Erythroblast (primary cell): ENCODE measurements around the gene KRT74.

Experiments
- DNase-seq, 2 experiments: peaks; one replicate each; lab custom pipeline; 2025; lab: John Stamatoyannopoulos, UW
- GATA1 ChIP-seq: IDR thresholded peaks from 2 replicates; pipeline ENCODE4 v1.6.1; 2011; ENCODE audit warnings: low read depth, mild to moderate bottlenecking, control low read depth, low read length, moderate library complexity
- POLR2A ChIP-seq: IDR thresholded peaks from 2 replicates; pipeline ENCODE4 v1.6.1; 2011; ENCODE audit warnings: mild to moderate bottlenecking, low read length

The KRT74 gene

DNA sequence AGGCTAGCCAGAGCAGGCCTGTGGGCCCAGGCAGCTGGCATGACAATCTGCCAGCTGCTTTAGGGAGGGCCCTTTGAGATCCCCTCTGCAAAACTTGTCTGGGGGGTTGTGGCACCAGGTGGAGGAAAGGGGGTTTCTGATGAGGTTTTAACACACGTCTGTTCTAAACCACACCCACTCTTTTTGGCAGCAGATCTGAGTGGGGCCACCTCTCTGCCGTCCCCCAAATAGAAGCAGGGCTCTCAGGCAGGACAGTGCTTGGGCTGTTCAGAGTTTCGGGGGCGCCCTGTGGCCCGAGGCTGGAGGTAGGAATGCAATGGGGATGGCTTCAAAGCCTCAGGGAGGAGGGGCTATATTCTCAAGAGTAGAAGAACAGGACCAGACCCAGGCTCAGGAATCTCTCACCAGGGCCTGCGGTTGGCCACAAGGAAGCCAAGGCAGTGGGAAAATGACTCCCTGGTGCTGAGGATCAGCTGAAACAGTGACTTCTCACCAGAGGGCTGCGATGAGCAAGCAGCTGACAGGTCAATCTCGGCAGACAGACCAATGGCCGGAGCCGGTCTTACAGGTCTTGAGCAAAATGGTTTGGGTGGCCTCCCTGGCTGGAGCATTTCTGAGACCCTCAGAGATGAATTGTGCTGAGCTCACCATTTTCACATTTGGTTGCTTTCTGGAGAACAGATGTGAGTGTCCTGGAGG, 51.9 kb downstream of the KRT74 start:
- DNase-seq = no peak
- TF ChIP-seq GATA1 (no peak), POLR2A (no peak)

DNA sequence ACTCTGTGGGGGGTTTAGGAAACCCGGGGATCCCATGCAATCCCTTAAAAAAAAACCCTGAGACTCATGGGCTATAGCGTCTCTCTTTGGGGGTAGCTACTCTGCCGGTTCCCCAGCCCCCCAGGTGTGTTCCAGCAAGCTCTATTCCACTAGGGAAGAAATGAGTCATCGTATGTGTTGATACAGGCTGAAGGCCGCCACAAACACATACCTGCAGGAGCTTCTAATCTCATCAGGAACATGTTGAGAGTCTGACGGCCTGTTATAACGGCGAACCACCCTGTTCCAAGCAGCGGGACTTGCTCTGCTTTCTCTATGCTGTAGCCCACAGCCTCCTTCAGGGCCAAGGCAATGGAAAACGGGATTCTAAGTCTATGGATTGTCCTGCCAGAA, 52.5 kb downstream of the KRT74 start:
- DNase-seq = no peak
- no peak for TF ChIP-seq GATA1
- TF ChIP-seq POLR2A = no peak

DNA sequence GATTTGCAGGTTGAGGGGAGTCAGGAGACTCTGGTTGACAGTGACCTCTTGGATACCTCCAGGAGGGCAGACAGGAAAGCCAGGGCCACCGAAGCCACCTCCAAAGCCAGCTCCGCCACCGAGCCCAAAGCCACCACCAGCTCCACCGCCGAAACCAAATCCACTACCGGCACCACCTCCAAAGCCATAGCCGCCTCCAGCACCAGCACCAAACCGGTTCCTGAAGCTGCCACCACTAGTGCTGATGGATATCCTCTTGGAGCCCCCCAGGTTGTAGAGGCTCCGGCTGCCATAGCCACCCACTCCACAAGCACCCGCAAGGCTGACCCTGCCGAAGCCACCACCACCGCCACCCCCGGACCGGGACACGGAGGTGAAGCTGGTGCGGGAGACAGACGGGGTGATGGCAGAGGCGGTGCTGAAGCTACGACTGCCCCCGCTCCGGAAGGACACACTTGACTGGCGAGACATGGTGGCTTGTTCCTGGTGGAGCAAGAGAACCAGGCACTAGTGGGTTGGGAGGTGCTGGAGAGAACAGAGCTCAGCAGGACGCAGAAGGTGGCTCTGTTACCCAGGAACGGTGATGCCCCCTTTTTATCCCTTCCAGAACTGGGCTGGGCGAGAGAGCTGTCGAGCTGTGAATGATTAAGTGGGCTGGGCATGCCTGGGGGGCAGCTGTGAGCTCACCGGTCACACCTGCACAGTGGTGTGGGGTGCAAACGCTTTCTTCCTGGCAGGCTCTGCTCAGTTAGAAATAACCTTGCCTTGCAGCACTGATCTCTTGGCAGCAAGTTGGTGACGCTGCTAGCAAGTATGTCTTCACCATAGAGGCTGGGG, 53.6 kb downstream of the KRT74 start, which contains the start of gene KRT5:
KRT5 (minus strand) TSS at position 569 of the 837 bp plus-strand sequence; CDS start at position 471, 98 bp downstream.
- no peak for DNase-seq
- TF ChIP-seq GATA1 (no peak), POLR2A (no peak)

DNA sequence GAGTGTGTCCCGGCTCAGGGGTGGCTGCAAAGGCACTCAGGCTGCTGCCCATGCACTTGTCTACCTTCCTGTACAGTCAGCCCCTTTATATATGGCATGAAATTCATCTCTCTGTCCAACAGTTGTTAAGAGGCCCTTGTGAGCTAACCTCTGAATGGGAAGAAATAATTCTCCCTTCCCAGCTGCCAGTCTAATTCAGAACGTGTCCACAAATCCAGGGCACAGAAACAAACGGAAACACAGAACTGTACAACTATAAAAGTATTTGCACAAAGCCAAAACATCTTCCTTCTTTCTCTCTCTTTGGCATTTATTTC, 54.3 kb downstream of the KRT74 start:
- no peak for DNase-seq
- TF ChIP-seq POLR2A (no peak), GATA1 (no peak)

DNA sequence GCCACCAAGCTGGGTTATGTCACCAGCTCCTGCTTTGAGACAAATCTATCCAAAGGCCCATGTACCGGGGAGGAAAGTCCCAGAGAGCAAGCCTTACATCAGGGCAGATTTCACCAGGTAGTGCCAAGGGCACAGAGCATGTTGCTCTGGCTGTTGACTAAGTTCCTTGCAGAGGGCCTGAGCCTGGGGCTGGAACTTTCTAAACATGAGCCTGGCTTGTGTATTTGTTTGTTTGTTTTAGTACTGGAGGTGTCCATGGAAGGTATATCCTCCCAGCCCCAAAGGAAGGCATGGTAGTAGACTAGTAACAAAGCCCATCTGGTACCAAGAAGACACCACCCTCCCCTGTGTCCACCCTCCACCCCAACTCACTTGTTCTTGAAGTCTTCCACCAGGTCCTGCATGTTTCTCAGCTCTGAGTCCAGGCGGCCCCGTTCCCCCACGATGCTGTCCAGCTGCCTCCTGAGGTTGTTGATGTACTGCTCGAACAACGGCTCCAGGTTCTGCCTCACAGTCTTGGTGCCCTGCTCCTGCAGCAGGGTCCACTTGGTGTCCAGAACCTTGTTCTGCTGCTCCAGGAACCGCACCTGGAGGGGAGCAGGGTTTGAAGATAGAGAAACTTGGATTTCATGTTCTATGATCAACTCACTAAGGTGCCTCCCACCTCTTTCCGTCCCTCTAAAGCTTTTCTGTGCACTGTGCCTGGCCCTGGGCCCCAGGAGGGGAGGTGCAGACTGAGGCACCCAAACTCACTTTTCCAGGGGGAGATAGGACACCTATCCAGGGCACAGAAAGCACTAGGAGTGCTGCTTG, 54.9 kb downstream of the KRT74 start:
- no peak for TF ChIP-seq GATA1
- no peak for TF ChIP-seq POLR2A
- no peak for DNase-seq

DNA sequence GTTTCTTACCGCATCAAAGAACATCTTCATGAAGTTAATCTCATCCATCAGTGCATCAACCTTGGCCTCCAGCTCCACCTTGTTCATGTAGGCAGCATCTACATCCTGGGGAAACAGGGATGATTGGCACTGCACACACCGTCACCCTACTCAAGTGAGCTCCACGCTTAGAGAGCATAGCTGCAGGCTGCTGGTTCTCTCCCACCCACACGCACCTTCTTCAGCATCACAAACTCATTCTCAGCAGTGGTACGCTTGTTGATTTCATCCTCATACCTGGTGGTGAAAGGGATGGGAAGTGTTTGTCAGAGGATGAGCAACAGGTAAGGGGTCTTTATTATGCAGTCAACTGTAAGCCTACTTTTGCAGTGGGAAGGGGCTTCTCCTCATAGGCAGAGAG, 55.8 kb downstream of the KRT74 start:
- DNase-seq = no peak
- TF ChIP-seq POLR2A = no peak
- TF ChIP-seq GATA1 = no peak

DNA sequence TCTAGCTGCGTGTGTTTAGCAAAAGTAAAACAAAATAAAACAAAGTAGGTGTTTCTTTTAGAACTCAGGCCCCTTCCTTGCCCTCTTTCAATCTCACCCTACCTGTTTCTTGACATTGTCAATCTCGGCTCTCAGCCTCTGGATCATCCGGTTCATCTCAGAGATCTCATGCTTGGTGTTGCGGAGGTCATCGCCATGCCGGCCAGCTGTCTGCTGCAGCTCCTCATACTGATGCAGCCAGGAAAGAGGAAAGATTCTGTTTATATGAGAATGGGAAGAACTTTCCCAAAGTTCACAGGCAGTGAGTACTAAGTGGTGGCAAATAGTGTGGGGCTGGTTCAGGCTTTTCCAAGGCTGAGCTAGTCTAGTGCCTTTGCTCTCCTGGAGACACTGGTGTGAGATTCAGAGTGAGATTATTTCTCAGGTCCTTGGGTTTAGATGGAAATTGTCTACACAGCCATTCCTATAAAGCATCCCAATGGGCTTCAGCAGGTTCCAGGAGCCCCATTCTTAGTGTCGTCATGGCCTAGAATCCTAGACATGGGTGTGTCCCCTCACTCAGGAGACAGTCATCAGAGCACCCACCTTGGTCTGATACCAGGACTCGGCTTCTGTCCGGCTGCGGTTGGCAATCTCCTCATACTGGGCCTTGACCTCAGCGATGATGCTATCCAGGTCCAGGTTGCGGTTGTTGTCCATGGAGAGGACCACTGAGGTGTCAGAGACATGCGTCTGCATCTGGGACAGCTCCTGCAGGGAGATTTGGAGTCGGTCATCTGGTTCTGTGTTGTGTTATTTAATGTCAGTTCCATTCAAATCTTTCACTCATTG, 56.4 kb downstream of the KRT74 start:
- no peak for TF ChIP-seq GATA1
- no peak for TF ChIP-seq POLR2A
- DNase-seq = no peak

DNA sequence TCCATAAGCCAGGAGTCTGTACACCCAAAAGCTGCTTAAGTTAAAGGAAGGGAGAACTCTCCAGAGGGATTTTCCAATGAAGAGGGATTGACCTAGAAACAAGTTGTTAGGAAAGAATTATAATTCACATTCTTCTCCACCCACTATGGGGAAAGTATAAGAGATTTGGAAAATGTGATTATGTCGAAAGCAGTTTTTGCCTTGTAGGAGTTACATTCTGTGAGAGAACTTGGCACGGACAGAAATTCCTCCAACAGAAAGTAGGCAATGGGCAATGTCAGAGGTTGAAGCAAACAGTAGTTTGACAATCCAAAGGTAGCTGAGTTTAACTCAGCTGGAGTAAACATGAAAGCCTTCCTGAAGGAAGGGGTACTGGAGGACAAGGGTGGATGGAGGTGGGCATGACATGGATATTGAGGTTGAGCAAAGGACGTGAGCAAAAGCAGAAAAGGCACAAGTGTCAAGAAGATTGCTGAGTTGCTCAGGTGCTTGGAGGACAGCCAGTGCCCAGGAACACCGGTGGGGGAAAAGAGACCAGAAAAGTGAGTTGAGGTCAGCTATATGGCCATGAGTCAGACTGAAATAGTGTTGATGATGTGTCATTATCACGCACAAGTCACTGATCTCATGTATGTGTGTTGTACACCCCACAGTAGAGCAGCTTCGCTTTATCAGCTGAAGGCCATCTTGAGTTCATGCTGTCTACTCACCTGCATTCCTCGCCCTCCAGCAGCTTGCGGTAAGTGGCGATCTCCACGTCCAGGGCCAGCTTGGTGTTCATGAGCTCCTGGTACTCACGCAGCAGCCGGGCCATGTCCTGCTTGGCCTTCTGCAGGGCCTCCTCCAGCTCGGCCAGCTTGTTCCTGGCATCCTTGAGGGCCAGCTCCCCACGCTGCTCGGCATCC, 57.5 kb downstream of the KRT74 start:
- DNase-seq = no peak
- TF ChIP-seq GATA1 (no peak), POLR2A (no peak)
